Endothelial cell of umbilical vein (primary cell): ENCODE data around the gene IRF6. TPM values are rescaled to one million over a fixed set of nuclear protein-coding genes. Genes with fewer than 3 reads are reported as not detected.

Source experiments
- BruUV-seq: library from RNA; stranded (reverse); fragments of 400-500 nt; replicated peaks from 2 replicates; lab custom pipeline; 2021; lab: Mats Ljungman, UMichigan
- CTCF ChIA-PET: fragments of 300-600, 350-600 bp; sonication (Branson Sonifier 250); formaldehyde crosslinking; loops from one replicate; lab custom pipeline; 2021; ENCODE audit warnings: antibody characterized with exemption, inconsistent platforms; lab: Charles Lee
- POLR2A ChIA-PET: fragments of 300-600, 350-600 bp; sonication (Branson Sonifier 250); formaldehyde crosslinking; loops from one replicate; lab custom pipeline; 2021; ENCODE audit warnings: antibody characterized with exemption, inconsistent platforms; lab: Charles Lee
- DNase-seq: peaks from one replicate; pipeline ENCODE4 v3.0.0-alpha.2; 2011; ENCODE audit warnings: low read depth, low spot score
- FAIRE-seq: peaks from 2 replicates; lab custom pipeline; 2011; peaks lifted over from hg19 to GRCh38; lab: Jason Lieb, UNC
- H2AFZ ChIP-seq: 2 replicates; pipeline ENCODE4 v1.6.0; 2012; ENCODE audit warnings: low read depth, low read length, control low read depth, inconsistent platforms
- H3K27ac ChIP-seq: 2 replicates; pipeline ENCODE4 v1.5.1; 2011; ENCODE audit warnings: low read depth, mild to moderate bottlenecking, control low read depth, low read length, moderate library complexity; ENCODE audit not compliant: insufficient read depth
- H3K27me3 ChIP-seq, 2 experiments: 2 replicates each; pipeline versions ENCODE4 v1.6.0 to v1.6.1; 2011; ENCODE audit warnings: low read length in 2 of 2, mixed read lengths in 1 of 2; ENCODE audit not compliant: control insufficient read depth in 2 of 2, insufficient read depth in 2 of 2
- H3K36me3 ChIP-seq, 2 experiments: 2 replicates in 1 of 2; 3 replicates in 1 of 2; pipeline ENCODE4 v1.5.1; 2011; ENCODE audit warnings: low read length in 2 of 2, mild to moderate bottlenecking in 1 of 2, moderate library complexity in 1 of 2; ENCODE audit not compliant: control insufficient read depth in 2 of 2, insufficient read depth in 2 of 2; ENCODE audit errors: extremely low read depth in 1 of 2
- H3K4me1 ChIP-seq: 3 replicates; pipeline ENCODE4 v1.5.1; 2011; ENCODE audit warnings: mild to moderate bottlenecking, low read length; ENCODE audit not compliant: control insufficient read depth, insufficient read depth; ENCODE audit errors: extremely low read depth
- H3K4me2 ChIP-seq: 2 replicates; pipeline ENCODE4 v1.6.1; 2011; ENCODE audit warnings: low read length, control low read depth, mixed read lengths; ENCODE audit not compliant: insufficient read depth
- H3K4me3 ChIP-seq, 3 experiments: fragments of 200-600 bp in 1 of 3; sonication (generic), shearing (Covaris generic) in 1 of 3; replicated peaks in 1 of 3; 2 replicates each; pipeline ENCODE4 v1.5.1; 2011 to 2016; ENCODE audit warnings: control low read depth in 3 of 3, low read length in 3 of 3, mild to moderate bottlenecking in 2 of 3, inconsistent platforms in 1 of 3, low read depth in 1 of 3, moderate library complexity in 1 of 3; ENCODE audit not compliant: insufficient read depth in 1 of 3
- H3K79me2 ChIP-seq: 2 replicates; pipeline ENCODE4 v1.6.0; 2012; ENCODE audit warnings: low read length, inconsistent platforms; ENCODE audit not compliant: control insufficient read depth, insufficient read depth
- H3K9ac ChIP-seq: replicated peaks from 2 replicates; pipeline ENCODE3; 2011; ENCODE audit warnings: low read length, control low read depth; ENCODE audit not compliant: insufficient read depth; ENCODE audit errors: extremely low read depth
- H3K9me1 ChIP-seq: replicated peaks from 3 replicates; pipeline ENCODE4 v1.6.0; 2011; ENCODE audit warnings: mild to moderate bottlenecking, low read length; ENCODE audit not compliant: control insufficient read depth, insufficient read depth; ENCODE audit errors: extremely low read depth
- H3K9me3 ChIP-seq: replicated peaks from 2 replicates; pipeline ENCODE4 v1.5.1; 2012; ENCODE audit warnings: low read length, inconsistent platforms; ENCODE audit not compliant: control insufficient read depth, insufficient read depth
- H4K20me1 ChIP-seq: replicated peaks from 2 replicates; pipeline ENCODE3; 2011; ENCODE audit warnings: mild to moderate bottlenecking, low read length; ENCODE audit not compliant: control insufficient read depth, insufficient read depth; ENCODE audit errors: extremely low read depth
- EZH2 ChIP-seq: IDR thresholded peaks from 2 replicates; pipeline ENCODE4 v1.6.1; 2012; ENCODE audit warnings: borderline replicate concordance, low read depth, mild to moderate bottlenecking, moderate library complexity, low read length, inconsistent platforms; ENCODE audit not compliant: severe bottlenecking
- FOS ChIP-seq: IDR thresholded peaks from 2 replicates; pipeline ENCODE4 v1.6.1; 2011; ENCODE audit warnings: mild to moderate bottlenecking, low read length, moderate library complexity, borderline replicate concordance; ENCODE audit not compliant: insufficient read depth
- GATA2 ChIP-seq: IDR thresholded peaks from 2 replicates; pipeline ENCODE4 v1.7.0; 2011; ENCODE audit warnings: low read depth, mild to moderate bottlenecking, moderate library complexity, mixed read lengths, low read length; ENCODE audit not compliant: insufficient read length, insufficient read depth
- JUN ChIP-seq: IDR thresholded peaks from 2 replicates; pipeline ENCODE4 v1.6.1; 2011; ENCODE audit warnings: borderline replicate concordance, low read depth; ENCODE audit not compliant: insufficient read length, insufficient read depth
- MYC ChIP-seq: IDR thresholded peaks from one replicate; pipeline ENCODE4 v1.6.1; 2011; ENCODE audit warnings: mild to moderate bottlenecking, low read depth, low read length
- POLR2A ChIP-seq: IDR thresholded peaks from 2 replicates; pipeline ENCODE4 v1.6.1; 2012; ENCODE audit warnings: low read depth, mild to moderate bottlenecking, control low read depth, low read length
- POLR2AphosphoS5 ChIP-seq: IDR thresholded peaks from 2 replicates; pipeline ENCODE4 v1.6.1; 2012; ENCODE audit warnings: low read depth, mild to moderate bottlenecking, control low read depth, low read length, moderate library complexity; ENCODE audit not compliant: insufficient read depth
- dilution Hi-C: fragments of 300-500 bp; cut with MboI; formaldehyde crosslinking; loops from one replicate; pipeline ENCODE4 v1.15.0; 2019; ENCODE audit warnings: low sequenced_read_pairs; ENCODE audit not compliant: extremely low pct_ligation_motif_present
- intact Hi-C: fragments of 100-400 bp; cut with micrococcal nuclease; formaldehyde crosslinking; loops from one replicate; pipeline ENCODE4 v1.10.0; 2022
- polyA plus RNA-seq, 4 experiments: library from polyadenylated mRNA; depleted of rRNA in 3 of 4; stranded (reverse) in 3 of 4; unstranded in 1 of 4; fragments of >200 nt; gene quantifications; 2 replicates each; pipeline versions ENCODE4 v1.2.1 to v1.2.3, GENCODE V29; 2011 to 2012; ENCODE audit warnings: missing spikeins in 1 of 4
- total RNA-seq: library from RNA; stranded (reverse); gene quantifications from 2 replicates; pipeline ENCODE4 v1.2.3, GENCODE V29; 2021
- TF ChIP-seq, protein P1 (sequence below), 2 donors: IDR thresholded peaks; 1 replicate in 1 of 2; 2 replicates in 1 of 2; pipeline ENCODE4 v1.5.1; 2011; ENCODE audit warnings: low read length in 2 of 2, mild to moderate bottlenecking in 2 of 2, moderate library complexity in 2 of 2, control low read depth in 1 of 2, inconsistent platforms in 1 of 2, low read depth in 1 of 2; ENCODE audit not compliant: insufficient read depth in 1 of 2; ENCODE audit errors: extremely low read depth in 1 of 2
- TF ChIP-seq, protein P2 (sequence below): IDR thresholded peaks from 2 replicates; pipeline ENCODE4 v1.6.1; 2011; ENCODE audit not compliant: insufficient read depth, insufficient read length

Gene IRF6
- total and polyA plus RNA-seq, 2 donors (not counting 3 experiments of a cell fraction or from before 2014, with no cell fraction given), result 42.0 to 55.8 TPM

DNA sequence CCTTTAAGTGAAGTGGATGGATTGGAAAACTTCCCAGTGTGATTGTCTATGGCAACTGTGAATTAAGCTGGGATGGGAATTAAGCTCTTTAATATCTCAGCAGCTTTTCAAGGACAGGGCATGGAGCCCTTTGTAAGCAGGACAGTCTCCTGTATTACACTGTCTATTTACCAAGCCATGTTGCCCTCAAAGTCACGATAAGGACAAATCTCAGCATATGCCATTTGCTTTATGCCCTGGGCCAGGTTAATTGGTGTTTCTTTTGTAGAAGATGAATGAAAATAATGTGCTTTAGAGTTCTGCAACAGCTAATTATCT, 39.4 kb upstream of the IRF6 start:
- Histone ChIP-seq H2AFZ (no peak overlapping the region), H3K4me2 (no peak overlapping the region), H3K4me1 (peaks cover 24% of the 10 kb centered on the region), H3K9ac (no peak overlapping the region), H3K4me3 (no peak overlapping the region), H3K27me3 (no peaks in the 10 kb centered on the region), H3K27ac (no peak overlapping the region), H4K20me1 (no peaks in the 10 kb centered on the region), H3K9me3 (no peaks in the 10 kb centered on the region), H3K79me2 (peaks cover 17% of the 10 kb centered on the region), H3K9me1 (peaks cover 3% of the 10 kb centered on the region), H3K36me3 (peaks cover 16 to 18% of the 10 kb centered on the region in 2 experiments)
- ChIA-PET CTCF (interaction anchor here (0.9 to 2.5 kb wide), 4 partner anchors 15 to 25 kb away, joined by 3 to 9 read pairs (median 3); no protein-coding TSS in a partner anchor), POLR2A (no interaction called here)
- intact Hi-C loops, result no loop called here
- TF ChIP-seq FOS (no peak), POLR2AphosphoS5 (no peak), JUN (no peak), GATA2 (no peak), MYC (no peak), POLR2A (no peak), EZH2 (no peak)
- TF ChIP-seq, protein P1, sequence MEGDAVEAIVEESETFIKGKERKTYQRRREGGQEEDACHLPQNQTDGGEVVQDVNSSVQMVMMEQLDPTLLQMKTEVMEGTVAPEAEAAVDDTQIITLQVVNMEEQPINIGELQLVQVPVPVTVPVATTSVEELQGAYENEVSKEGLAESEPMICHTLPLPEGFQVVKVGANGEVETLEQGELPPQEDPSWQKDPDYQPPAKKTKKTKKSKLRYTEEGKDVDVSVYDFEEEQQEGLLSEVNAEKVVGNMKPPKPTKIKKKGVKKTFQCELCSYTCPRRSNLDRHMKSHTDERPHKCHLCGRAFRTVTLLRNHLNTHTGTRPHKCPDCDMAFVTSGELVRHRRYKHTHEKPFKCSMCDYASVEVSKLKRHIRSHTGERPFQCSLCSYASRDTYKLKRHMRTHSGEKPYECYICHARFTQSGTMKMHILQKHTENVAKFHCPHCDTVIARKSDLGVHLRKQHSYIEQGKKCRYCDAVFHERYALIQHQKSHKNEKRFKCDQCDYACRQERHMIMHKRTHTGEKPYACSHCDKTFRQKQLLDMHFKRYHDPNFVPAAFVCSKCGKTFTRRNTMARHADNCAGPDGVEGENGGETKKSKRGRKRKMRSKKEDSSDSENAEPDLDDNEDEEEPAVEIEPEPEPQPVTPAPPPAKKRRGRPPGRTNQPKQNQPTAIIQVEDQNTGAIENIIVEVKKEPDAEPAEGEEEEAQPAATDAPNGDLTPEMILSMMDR (IDR thresholded peaks at IDR 0.05; ENCODE audit: extremely low read depth in 1 of 2, insufficient read depth in 1 of 2, low read depth in 1 of 2, low read length in 2 of 2), result no peak
- TF ChIP-seq, protein P2, sequence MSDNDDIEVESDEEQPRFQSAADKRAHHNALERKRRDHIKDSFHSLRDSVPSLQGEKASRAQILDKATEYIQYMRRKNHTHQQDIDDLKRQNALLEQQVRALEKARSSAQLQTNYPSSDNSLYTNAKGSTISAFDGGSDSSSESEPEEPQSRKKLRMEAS, result no peak
- FAIRE-seq (no peak), DNase-seq (no peak)
- no TSS peak for BruUV-seq
- dilution Hi-C loops, result loop anchor here (25.0 kb wide), 1 partner anchor 517 kb away; no protein-coding TSS in a partner anchor
